Liver (tissue), 10 donors: ENCODE results near the gene RAB44. TPM values are rescaled to one million over a fixed set of nuclear protein-coding genes. Genes with fewer than 3 reads are reported as not detected.

Experiments
- DNase-seq: peaks from one replicate; pipeline ENCODE4 v3.0.0-alpha.2; 2017; ENCODE audit warnings: low spot score
- H3K27ac ChIP-seq, 2 donors: one replicate each; pipeline ENCODE4 v1.7.0; 2013; ENCODE audit warnings: inconsistent platforms in 2 of 2, low read length in 2 of 2, control low read depth in 1 of 2, low read depth in 1 of 2, mild to moderate bottlenecking in 1 of 2
- H3K27me3 ChIP-seq, 4 donors: one replicate each; pipeline versions ENCODE4 v1.6.1 to v1.7.0; 2013; ENCODE audit warnings: low read length in 3 of 4, inconsistent platforms in 1 of 4, mild to moderate bottlenecking in 1 of 4, moderate library complexity in 1 of 4; ENCODE audit not compliant: control insufficient read depth in 4 of 4, insufficient read depth in 4 of 4
- H3K36me3 ChIP-seq, 4 donors: one replicate each; pipeline versions ENCODE4 v1.6.1 to v1.7.0; 2013; ENCODE audit warnings: low read length in 3 of 4, mild to moderate bottlenecking in 3 of 4, low read depth in 1 of 4, moderate library complexity in 1 of 4; ENCODE audit not compliant: control insufficient read depth in 4 of 4, insufficient read depth in 3 of 4
- H3K4me1 ChIP-seq, 4 donors: one replicate each; pipeline versions ENCODE4 v1.6.1 to v1.7.0; 2013; ENCODE audit warnings: low read length in 3 of 4, mild to moderate bottlenecking in 3 of 4, moderate library complexity in 1 of 4; ENCODE audit not compliant: control insufficient read depth in 4 of 4, insufficient read depth in 4 of 4
- H3K4me3 ChIP-seq, 3 donors: one replicate each; pipeline versions ENCODE4 v1.6.1 to v1.7.0; 2013; ENCODE audit warnings: low read length in 3 of 3, control low read depth in 1 of 3, low read depth in 1 of 3, mild to moderate bottlenecking in 1 of 3
- H3K9ac ChIP-seq, 2 donors: one replicate each; pipeline ENCODE4 v1.7.0; 2013; ENCODE audit warnings: low read length in 2 of 2, mild to moderate bottlenecking in 2 of 2, moderate library complexity in 2 of 2, control low read depth in 1 of 2, low read depth in 1 of 2
- H3K9me3 ChIP-seq, 4 donors: one replicate each; pipeline versions ENCODE4 v1.6.1 to v1.7.0; 2013; ENCODE audit warnings: low read length in 3 of 4; ENCODE audit not compliant: control insufficient read depth in 4 of 4
- ATF3 ChIP-seq: IDR thresholded peaks from 2 replicates; pipeline ENCODE4 v1.6.1; 2016; ENCODE audit warnings: antibody characterized with exemption
- CTCF ChIP-seq: fragments of 150-350 bp; IDR thresholded peaks from 2 replicates; pipeline ENCODE4 v1.5.1; 2017; ENCODE audit warnings: improper control_type of control experiment, low read depth, low read length; ENCODE audit not compliant: missing input control
- EGR1 ChIP-seq, 2 donors: IDR thresholded peaks; 2 replicates each; pipeline ENCODE4 v1.6.1; 2016 to 2018; ENCODE audit warnings: antibody characterized with exemption in 2 of 2, low read depth in 2 of 2
- FOXA1 ChIP-seq: IDR thresholded peaks from 2 replicates; pipeline ENCODE4 v1.6.1; 2016; ENCODE audit warnings: antibody characterized with exemption
- FOXA2 ChIP-seq: IDR thresholded peaks from 2 replicates; pipeline ENCODE4 v1.6.1; 2016; ENCODE audit warnings: antibody characterized with exemption
- GABPA ChIP-seq, 2 donors: IDR thresholded peaks in 1 of 2; conservative IDR thresholded peaks in 1 of 2; 2 replicates each; pipeline ENCODE4 v1.6.1; 2016; ENCODE audit warnings: antibody characterized with exemption in 2 of 2, mild to moderate bottlenecking in 1 of 2, moderate library complexity in 1 of 2
- HNF4A ChIP-seq, 2 donors: conservative IDR thresholded peaks; 2 replicates each; pipeline ENCODE4 v1.6.1; 2016; ENCODE audit warnings: antibody characterized with exemption in 2 of 2, mild to moderate bottlenecking in 2 of 2
- HNF4G ChIP-seq: IDR thresholded peaks from 2 replicates; pipeline ENCODE4 v1.6.1; 2016; ENCODE audit warnings: antibody characterized with exemption
- JUND ChIP-seq, 2 donors: IDR thresholded peaks; 2 replicates each; pipeline ENCODE4 v1.6.1; 2016; ENCODE audit warnings: antibody characterized with exemption in 2 of 2
- NR2F2 ChIP-seq: IDR thresholded peaks from 2 replicates; pipeline ENCODE4 v1.6.1; 2016; ENCODE audit warnings: antibody characterized with exemption
- RAD21 ChIP-seq, 2 donors: IDR thresholded peaks; 2 replicates each; pipeline ENCODE4 v1.6.1; 2016; ENCODE audit warnings: antibody characterized with exemption in 2 of 2, mild to moderate bottlenecking in 2 of 2
- REST ChIP-seq: IDR thresholded peaks from 2 replicates; pipeline ENCODE4 v1.6.1; 2016; ENCODE audit warnings: antibody characterized with exemption, mild to moderate bottlenecking
- SP1 ChIP-seq: IDR thresholded peaks from 2 replicates; pipeline ENCODE4 v1.6.1; 2018; ENCODE audit warnings: antibody characterized with exemption, mild to moderate bottlenecking
- TAF1 ChIP-seq: conservative IDR thresholded peaks from 2 replicates; pipeline ENCODE4 v1.6.1; 2016; ENCODE audit warnings: antibody characterized with exemption, mild to moderate bottlenecking
- YY1 ChIP-seq: IDR thresholded peaks from 2 replicates; pipeline ENCODE4 v1.6.1; 2016; ENCODE audit warnings: antibody characterized with exemption, mild to moderate bottlenecking
- ZBTB33 ChIP-seq: IDR thresholded peaks from 2 replicates; pipeline ENCODE4 v1.6.1; 2016; ENCODE audit warnings: antibody characterized with exemption
- WGBS: extraction: QIAGEN DNeasy Blood & Tissue Kit; methylation state at CpG from one replicate; pipeline ENCODE4 v1.1.7; 2013; 5-methylcytosine and 5-hydroxymethylcytosine counted together
- polyA plus RNA-seq, 2 donors: library from polyadenylated mRNA; stranded (reverse) in 1 of 2; unstranded in 1 of 2; fragments of 200-250 nt in 1 of 2; fragments of >200 nt in 1 of 2; fragmentation: Nextera tagmentation in 1 of 2; extraction: Ambion mirVana in 1 of 2; gene quantifications; one replicate each; pipeline versions ENCODE4 v1.2.1 to v1.2.3, GENCODE V29; 2013 to 2015
- small RNA-seq: library from RNA; depleted of rRNA; stranded (forward); fragments of <200 nt; gene quantifications from one replicate; pipeline ENCODE3, GENCODE V24; 2014
- total RNA-seq, 2 donors: library from RNA; depleted of rRNA; stranded (reverse); fragments of >200 nt; gene quantifications; one replicate each; pipeline ENCODE4 v1.2.3, GENCODE V29; 2014
- donor health status: healthy.
- donor health status: healthy.
- donor health status: healthy.
- donor health status: healthy.
- donor health status: healthy.

Gene RAB44
- total and polyA plus RNA-seq, 4 donors: 0.02 to 1.3 (median 0.08) TPM; not detected in 1

- no peaks in the 10 kb centered on the region for H3K4me1 ChIP-seq
- no peak overlapping the region for H3K4me3 ChIP-seq
- no peak for DNase-seq
- peaks cover 0 to 3% (median 0%) of the 10 kb centered on the region in 4 donors for H3K27me3 ChIP-seq
- H3K36me3 ChIP-seq: no peaks in the 10 kb centered on the region
- TF ChIP-seq NR2F2 (no peak), FOXA1 (no peak), JUND (IDR thresholded peaks at IDR 0.05) (no peak), TAF1 (no peak), HNF4G (no peak), FOXA2 (no peak), ZBTB33 (no peak), CTCF (no peak), ATF3 (no peak), RAD21 (IDR thresholded peaks at IDR 0.05) (no peak), YY1 (no peak), GABPA (IDR thresholded peaks at IDR 0.05 in 1 of 2, conservative IDR thresholded peaks at IDR 0.05 in 1 of 2) (no peak), SP1 (no peak), HNF4A (conservative IDR thresholded peaks at IDR 0.05) (no peak), EGR1 (IDR thresholded peaks at IDR 0.05; ENCODE audit: low read depth in 2 of 2) (no peak), REST (no peak)
- WGBS: 83% methylated on average over 8 of the region's 8 CpGs
- no peak overlapping the region for H3K9ac ChIP-seq
- no peaks in the 10 kb centered on the region for H3K9me3 ChIP-seq
- no peak overlapping the region for H3K27ac ChIP-seq
Measured at GRCh38 chr6:36781669-36782068, 84.0 kb downstream of the RAB44 start.

Small RNAs within 50 kb of the gene (small RNA-seq; reads per million reads assigned to genes)
- not detected for gene RF00019

Other genes starting within 250 kb of the RAB44 start
- 10 to 100 TPM; 13.3 to 21.8 TPM for gene STK38, start 150.3 kb upstream of the RAB44 start, total RNA-seq
- 10 to 100 TPM in 1 of 2 donors, 1 to 10 TPM in 1; 9.3 to 11.2 TPM for gene STK38, start 150.3 kb upstream of the RAB44 start, polyA plus RNA-seq
- 100 to 1,000 TPM in 1 of 2 donors, 10 to 100 TPM in 1; 62.8 to 101 TPM for gene SRSF3, start 103.5 kb upstream of the RAB44 start, total RNA-seq
- 100 to 1,000 TPM; 101 to 103 TPM for gene SRSF3, start 103.5 kb upstream of the RAB44 start, polyA plus RNA-seq
- 10 to 100 TPM in 1 of 2 donors, 1 to 10 TPM in 1; 3.2 to 41.7 TPM for gene CDKN1A, start 19.1 kb upstream of the RAB44 start, total RNA-seq
- gene CDKN1A, start 19.1 kb upstream of the RAB44 start, polyA plus RNA-seq: 10 to 100 TPM; 15.9 to 25.2 TPM
- under 1 TPM; 0.42 to 0.47 TPM for gene CPNE5, start 141.6 kb downstream of the RAB44 start, total RNA-seq
- 1 to 10 TPM in 1 of 2 donors, under 1 TPM in 1; 0.24 to 1.1 TPM for gene CPNE5, start 141.6 kb downstream of the RAB44 start, polyA plus RNA-seq
- 10 to 100 TPM; 19.8 to 20.8 TPM for gene PPIL1, start 177.0 kb downstream of the RAB44 start, total RNA-seq
- gene PPIL1, start 177.0 kb downstream of the RAB44 start, polyA plus RNA-seq: 10 to 100 TPM; 15.8 to 23.9 TPM
- gene C6orf89, start 188.1 kb downstream of the RAB44 start, total RNA-seq: 10 to 100 TPM; 23.7 to 27.2 TPM
- gene C6orf89, start 188.1 kb downstream of the RAB44 start, polyA plus RNA-seq: 10 to 100 TPM; 14.0 to 18.4 TPM